HepG2 (cell line): Measurements from ENCODE around the gene RETREG2. TPM values are rescaled to one million over a fixed set of nuclear protein-coding genes. Genes with fewer than 3 reads are reported as not detected.
A peak's percentile ranks its signal among the peaks of the same experiment; 100 is the strongest.

Experiments used
- ATAD3A ChIP-seq: sonication (generic); formaldehyde crosslinking; IDR thresholded peaks from 2 replicates; pipeline ENCODE4 v1.4.0; 2020; ENCODE audit warnings: missing genetic modification reagents
- BCL6 ChIP-seq: IDR thresholded peaks from 2 replicates; pipeline ENCODE4 v1.6.1; 2016; ENCODE audit warnings: missing genetic modification reagents, missing compliant biosample characterization
- GLI4 ChIP-seq: sonication (generic); formaldehyde crosslinking; IDR thresholded peaks from 2 replicates; pipeline ENCODE4 v1.5.1; 2020; ENCODE audit warnings: missing genetic modification reagents, mild to moderate bottlenecking, moderate library complexity, borderline replicate concordance
- JUN ChIP-seq: sonication (generic); formaldehyde crosslinking; IDR thresholded peaks from 2 replicates; pipeline ENCODE4 v1.4.0; 2020; ENCODE audit warnings: mild to moderate bottlenecking, missing genetic modification reagents
- MEIS2 ChIP-seq: sonication (generic); formaldehyde crosslinking; IDR thresholded peaks from 2 replicates; pipeline ENCODE4 v1.9.0; 2021; ENCODE audit warnings: mild to moderate bottlenecking, missing genetic modification reagents
- MTA3 ChIP-seq: sonication (generic); formaldehyde crosslinking; IDR thresholded peaks from 2 replicates; pipeline ENCODE4 v1.4.0; 2020; ENCODE audit warnings: missing genetic modification reagents
- NCOA2 ChIP-seq: sonication (generic); formaldehyde crosslinking; IDR thresholded peaks from 2 replicates; pipeline ENCODE4 v1.8.0; 2022; ENCODE audit warnings: inconsistent platforms
- PCBP1 ChIP-seq: fragments of 200-400 bp; formaldehyde crosslinking; IDR thresholded peaks from 2 replicates; pipeline ENCODE4 v1.6.1; 2017; ENCODE audit warnings: mild to moderate bottlenecking, low read depth, low read length, borderline replicate concordance
- TCF7L2 ChIP-seq: IDR thresholded peaks from 2 replicates; pipeline ENCODE4 v1.6.1; 2011; ENCODE audit warnings: mild to moderate bottlenecking, low read depth, low read length, moderate library complexity
- ZBTB38 ChIP-seq: sonication (generic); formaldehyde crosslinking; IDR thresholded peaks from 2 replicates; pipeline ENCODE4 v1.5.1; 2020; ENCODE audit warnings: mild to moderate bottlenecking, missing genetic modification reagents
- ZFP82 ChIP-seq: sonication (generic); formaldehyde crosslinking; IDR thresholded peaks from 2 replicates; pipeline ENCODE4 v1.5.1; 2020; ENCODE audit warnings: mild to moderate bottlenecking, missing genetic modification reagents, borderline replicate concordance
- ZNF20 ChIP-seq: sonication (generic); formaldehyde crosslinking; IDR thresholded peaks from 2 replicates; pipeline ENCODE4 v1.4.0; 2020; ENCODE audit warnings: mild to moderate bottlenecking, moderate library complexity, missing genetic modification reagents
- ZNF235 ChIP-seq: sonication (generic); formaldehyde crosslinking; IDR thresholded peaks from 2 replicates; pipeline ENCODE4 v1.8.1; 2023; ENCODE audit warnings: mild to moderate bottlenecking, missing genetic modification reagents, borderline replicate concordance
- ZNF33B ChIP-seq: sonication (generic); formaldehyde crosslinking; IDR thresholded peaks from 2 replicates; pipeline ENCODE4 v1.5.1; 2020; ENCODE audit warnings: mild to moderate bottlenecking, missing genetic modification reagents
- ZNF350 ChIP-seq: sonication (generic); formaldehyde crosslinking; IDR thresholded peaks from 2 replicates; pipeline ENCODE4 v1.4.0; 2020; ENCODE audit warnings: mild to moderate bottlenecking, low read depth, missing genetic modification reagents, borderline replicate concordance
- ZNF530 ChIP-seq: sonication (generic); formaldehyde crosslinking; IDR thresholded peaks from 2 replicates; pipeline ENCODE4 v1.5.0; 2020; ENCODE audit warnings: low read depth, mild to moderate bottlenecking, missing genetic modification reagents
- ZNF556 ChIP-seq: sonication (generic); formaldehyde crosslinking; IDR thresholded peaks from 2 replicates; pipeline ENCODE4 v1.4.0; 2020; ENCODE audit warnings: mild to moderate bottlenecking, missing genetic modification reagents, borderline replicate concordance
- ZNF563 ChIP-seq: sonication (generic); formaldehyde crosslinking; IDR thresholded peaks from 2 replicates; pipeline ENCODE4 v1.8.0; 2022; ENCODE audit warnings: mild to moderate bottlenecking, moderate library complexity, missing genetic modification reagents
- ZNF577 ChIP-seq: sonication (generic); formaldehyde crosslinking; IDR thresholded peaks from 2 replicates; pipeline ENCODE4 v1.4.0; 2020; ENCODE audit warnings: mild to moderate bottlenecking, low read depth, missing genetic modification reagents, borderline replicate concordance
- ZNF598 ChIP-seq: sonication (generic); formaldehyde crosslinking; IDR thresholded peaks from 2 replicates; pipeline ENCODE4 v1.5.1; 2020; ENCODE audit warnings: mild to moderate bottlenecking, missing genetic modification reagents, borderline replicate concordance
- ZNF746 ChIP-seq: sonication (generic); formaldehyde crosslinking; IDR thresholded peaks from 2 replicates; pipeline ENCODE4 v1.8.0; 2022; ENCODE audit warnings: mild to moderate bottlenecking, missing genetic modification reagents
- ZNF766 ChIP-seq: sonication (generic); formaldehyde crosslinking; IDR thresholded peaks from 2 replicates; pipeline ENCODE4 v1.5.0; 2020; ENCODE audit warnings: missing genetic modification reagents, borderline replicate concordance
- ZNF790 ChIP-seq: sonication (generic); formaldehyde crosslinking; IDR thresholded peaks from 2 replicates; pipeline ENCODE4 v1.8.0; 2022; ENCODE audit warnings: missing genetic modification reagents, mild to moderate bottlenecking, borderline replicate concordance
- polyA plus RNA-seq, 8 experiments: library from polyadenylated mRNA; depleted of rRNA in 3 of 8; stranded (reverse) in 7 of 8; unstranded in 1 of 8; fragments of >200 nt; fragmentation: Illumina TruSeq in 4 of 8; extraction: Trizol in 4 of 8; gene quantifications; 2 replicates each; pipeline versions ENCODE4 v1.2.1 to v1.2.3, GENCODE V29; 2011 to 2016; ENCODE audit warnings: low read depth in 4 of 8, missing spikeins in 1 of 8, mixed read lengths in 1 of 8; ENCODE audit not compliant: insufficient read depth in 1 of 8
- total RNA-seq, 5 experiments: library from RNA; depleted of rRNA; stranded (reverse); fragments of >200 nt; fragmentation: Illumina TruSeq; extraction: Trizol; gene quantifications; 2 replicates each; pipeline ENCODE4 v1.2.3, GENCODE V29; 2016; ENCODE audit warnings: low read depth in 1 of 5
- TF ChIP-seq, protein P1 (sequence below): sonication (generic); formaldehyde crosslinking; IDR thresholded peaks from 2 replicates; pipeline ENCODE4 v1.5.1; 2020; ENCODE audit warnings: mild to moderate bottlenecking, missing genetic modification reagents, moderate library complexity
- TF ChIP-seq, protein P2 (sequence below): IDR thresholded peaks from 2 replicates; pipeline ENCODE4 v1.6.1; 2016; ENCODE audit warnings: missing compliant biosample characterization, missing genetic modification reagents, borderline replicate concordance
- TF ChIP-seq, protein P3 (sequence below): sonication (generic); formaldehyde crosslinking; conservative IDR thresholded peaks from 2 replicates; pipeline ENCODE4 v1.4.0; 2020; ENCODE audit warnings: missing genetic modification reagents

Gene RETREG2
- total and polyA plus RNA-seq, 2 of the 13 experiments (the other 11 are each of a cell fraction or from before 2014, with no cell fraction given) = 86.0 to 134 TPM

DNA sequence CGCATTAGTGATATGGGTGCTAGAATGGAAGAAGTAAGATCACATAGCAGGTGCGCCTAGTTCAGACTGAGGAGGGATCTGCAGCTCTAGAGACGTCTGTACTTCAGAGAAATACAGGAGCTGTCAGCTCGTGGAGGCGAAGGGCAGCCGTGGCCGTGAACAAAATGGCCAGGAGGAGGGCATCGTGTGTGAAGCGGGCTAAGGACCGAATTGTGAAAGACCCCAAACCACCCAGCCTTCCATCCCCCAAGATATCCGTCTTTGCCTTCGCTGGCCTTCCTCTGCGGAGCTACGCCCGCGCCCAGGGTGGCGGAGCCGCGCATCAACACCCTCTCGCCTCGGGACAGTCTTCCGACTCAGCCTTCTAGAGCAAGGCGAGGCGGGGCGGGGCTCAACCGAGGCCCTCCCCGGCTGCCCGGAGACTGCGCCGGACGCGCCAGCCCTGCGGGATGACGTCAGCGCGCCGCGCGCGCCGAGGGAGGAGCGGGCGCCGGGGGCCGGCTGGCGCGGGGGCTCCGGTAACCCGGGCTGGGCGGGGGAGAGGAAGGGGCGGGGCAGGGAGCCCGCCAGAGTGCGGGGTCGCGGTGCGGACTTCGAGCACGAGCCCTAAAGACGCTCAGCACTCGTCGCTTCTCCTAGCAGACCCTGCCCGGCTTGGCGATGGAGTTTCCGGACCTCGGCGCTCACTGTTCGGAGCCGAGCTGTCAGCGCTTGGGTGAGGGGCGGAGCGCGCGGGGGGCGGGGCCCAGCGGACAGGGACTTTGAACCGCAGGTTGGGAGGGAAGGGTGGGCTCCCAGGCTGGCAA lies 28.5 kb downstream of the RETREG2 start, which contains the start of gene ZFAND2B (continued):
- TF ChIP-seq JUN (CRISPR knock-in tag) = peak; percentile 83
- TF ChIP-seq ZNF766 = 0 out of 2 replicates have a peak, but pooled peaks have one; percentile 65
- peak; percentile 43; the same call in 1 of the 2 replicates for TF ChIP-seq NCOA2
- TF ChIP-seq ZNF577 (CRISPR knock-in tag) = no peak
- TF ChIP-seq ZNF235 (CRISPR knock-in tag) = peak; percentile 87; the same call in 1 of the 2 replicates
- no peak; the same call in 1 of the 2 replicates for TF ChIP-seq BCL6 (CRISPR knock-in tag)
- TF ChIP-seq, protein P1, sequence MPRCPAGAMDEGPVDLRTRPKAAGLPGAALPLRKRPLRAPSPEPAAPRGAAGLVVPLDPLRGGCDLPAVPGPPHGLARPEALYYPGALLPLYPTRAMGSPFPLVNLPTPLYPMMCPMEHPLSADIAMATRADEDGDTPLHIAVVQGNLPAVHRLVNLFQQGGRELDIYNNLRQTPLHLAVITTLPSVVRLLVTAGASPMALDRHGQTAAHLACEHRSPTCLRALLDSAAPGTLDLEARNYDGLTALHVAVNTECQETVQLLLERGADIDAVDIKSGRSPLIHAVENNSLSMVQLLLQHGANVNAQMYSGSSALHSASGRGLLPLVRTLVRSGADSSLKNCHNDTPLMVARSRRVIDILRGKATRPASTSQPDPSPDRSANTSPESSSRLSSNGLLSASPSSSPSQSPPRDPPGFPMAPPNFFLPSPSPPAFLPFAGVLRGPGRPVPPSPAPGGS (CRISPR knock-in tag) = peak; percentile 81
- peak; percentile 68; the same call in 1 of the 2 replicates for TF ChIP-seq MEIS2 (CRISPR knock-in tag)
- no peak for TF ChIP-seq ZFP82 (CRISPR knock-in tag)
- no peak for TF ChIP-seq ZNF33B (CRISPR knock-in tag)
- TF ChIP-seq ZNF350 (CRISPR knock-in tag) = no peak; the same call in 1 of the 2 replicates
- TF ChIP-seq TCF7L2 = no peak
- no peak; the same call in 1 of the 2 replicates for TF ChIP-seq ZNF746 (CRISPR knock-in tag)
- peak; percentile 72; the same call in 1 of the 2 replicates for TF ChIP-seq ZNF563 (CRISPR knock-in tag)
- peak; percentile 82 for TF ChIP-seq ZBTB38 (CRISPR knock-in tag)
- TF ChIP-seq, protein P2, sequence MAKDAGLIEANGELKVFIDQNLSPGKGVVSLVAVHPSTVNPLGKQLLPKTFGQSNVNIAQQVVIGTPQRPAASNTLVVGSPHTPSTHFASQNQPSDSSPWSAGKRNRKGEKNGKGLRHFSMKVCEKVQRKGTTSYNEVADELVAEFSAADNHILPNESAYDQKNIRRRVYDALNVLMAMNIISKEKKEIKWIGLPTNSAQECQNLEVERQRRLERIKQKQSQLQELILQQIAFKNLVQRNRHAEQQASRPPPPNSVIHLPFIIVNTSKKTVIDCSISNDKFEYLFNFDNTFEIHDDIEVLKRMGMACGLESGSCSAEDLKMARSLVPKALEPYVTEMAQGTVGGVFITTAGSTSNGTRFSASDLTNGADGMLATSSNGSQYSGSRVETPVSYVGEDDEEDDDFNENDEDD (CRISPR knock-in tag) = peak; percentile 69; the same call in 1 of the 2 replicates
- TF ChIP-seq ZNF556 (CRISPR knock-in tag) = peak; percentile 85; the same call in 1 of the 2 replicates
- TF ChIP-seq ZNF790 (CRISPR knock-in tag) = no peak
- no peak; the same call in 1 of the 2 replicates for TF ChIP-seq GLI4
- TF ChIP-seq, protein P3, sequence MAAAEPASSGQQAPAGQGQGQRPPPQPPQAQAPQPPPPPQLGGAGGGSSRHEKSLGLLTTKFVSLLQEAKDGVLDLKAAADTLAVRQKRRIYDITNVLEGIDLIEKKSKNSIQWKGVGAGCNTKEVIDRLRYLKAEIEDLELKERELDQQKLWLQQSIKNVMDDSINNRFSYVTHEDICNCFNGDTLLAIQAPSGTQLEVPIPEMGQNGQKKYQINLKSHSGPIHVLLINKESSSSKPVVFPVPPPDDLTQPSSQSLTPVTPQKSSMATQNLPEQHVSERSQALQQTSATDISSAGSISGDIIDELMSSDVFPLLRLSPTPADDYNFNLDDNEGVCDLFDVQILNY (CRISPR knock-in tag) = no peak
- TF ChIP-seq ZNF20 (CRISPR knock-in tag) = no peak
- peak; percentile 55; the same call in 1 of the 2 replicates for TF ChIP-seq ZNF598 (CRISPR knock-in tag)
- no peak for TF ChIP-seq ZNF530 (CRISPR knock-in tag)
- TF ChIP-seq PCBP1 = 0 out of 2 replicates have a peak, but pooled peaks have one; percentile 23
- no peak for TF ChIP-seq MTA3
- 0 out of 2 replicates have a peak, but pooled peaks have one; percentile 67 for TF ChIP-seq ATAD3A (CRISPR knock-in tag)
